ENCODE results near the gene SLC2A6.

- no peak for TF ChIP-seq REST (IDR thresholded peaks at IDR 0.05; ENCODE audit: low read depth, low read length)
- no peak for TF ChIP-seq ZBTB33 (IDR thresholded peaks at IDR 0.05; ENCODE audit: borderline replicate concordance, low read depth)
Measured at GRCh38 chr9:133511607-133512006, 32.7 kb upstream of the SLC2A6 start.

Measured in SK-N-SH (cell line).